Subcutaneous abdominal adipose tissue (tissue), 5 donors: ENCODE data around the gene SAXO1.
"Not testable (repeated sequence)": the region's sequence is repeated elsewhere in the genome, so short reads cannot be mapped to it uniquely, and the experiment has no call there.

ENCODE experiments used
- H3K27ac ChIP-seq: one replicate; pipeline ENCODE4 v1.7.0; 2013; ENCODE audit warnings: low read depth, mild to moderate bottlenecking, inconsistent platforms, low read length, moderate library complexity
- H3K27me3 ChIP-seq, 5 donors: one replicate each; pipeline ENCODE4 v1.7.0; 2013; ENCODE audit warnings: low read length in 5 of 5, inconsistent platforms in 1 of 5; ENCODE audit not compliant: control insufficient read depth in 5 of 5, insufficient read depth in 4 of 5
- H3K36me3 ChIP-seq, 5 donors: one replicate each; pipeline ENCODE4 v1.7.0; 2013; ENCODE audit warnings: low read length in 5 of 5; ENCODE audit not compliant: control insufficient read depth in 5 of 5, insufficient read depth in 5 of 5
- H3K4me1 ChIP-seq, 5 donors: one replicate each; pipeline ENCODE4 v1.7.0; 2013; ENCODE audit warnings: low read length in 5 of 5, mild to moderate bottlenecking in 3 of 5, moderate library complexity in 1 of 5; ENCODE audit not compliant: control insufficient read depth in 5 of 5, insufficient read depth in 5 of 5
- H3K4me3 ChIP-seq, 5 donors: one replicate each; pipeline ENCODE4 v1.7.0; 2013; ENCODE audit warnings: low read length in 5 of 5, low read depth in 1 of 5
- H3K9ac ChIP-seq, 5 donors: one replicate each; pipeline ENCODE4 v1.7.0; 2013; ENCODE audit warnings: low read length in 5 of 5, mild to moderate bottlenecking in 4 of 5, moderate library complexity in 3 of 5
- H3K9me3 ChIP-seq, 5 donors: one replicate each; pipeline ENCODE4 v1.7.0; 2013; ENCODE audit warnings: low read length in 5 of 5; ENCODE audit not compliant: control insufficient read depth in 5 of 5
- donor health status: healthy.
- donor health status: healthy.
- donor health status: healthy.
- donor health status: healthy.
- donor health status: healthy.

The SAXO1 gene

GRCh38 chr9:19032406-19032805 lies 603 bp downstream of the SAXO1 start:
- Histone ChIP-seq H3K9ac (no peak overlapping the region), H3K4me3 (no peak overlapping the region), H3K36me3 (no peaks in the 10 kb centered on the region), H3K27ac (no peak overlapping the region), H3K27me3 (no peaks in the 10 kb centered on the region), H3K4me1 (peaks cover 0 to 7% (median 0%) of the 10 kb centered on the region in 5 donors), H3K9me3 (no peaks in the 10 kb centered on the region)

GRCh38 chr9:19030899-19031298 lies 2.1 kb downstream of the SAXO1 start:
- H3K27me3 ChIP-seq: no peaks in the 10 kb centered on the region
- H3K9me3 ChIP-seq: no peaks in the 10 kb centered on the region
- H3K4me3 ChIP-seq: no peak overlapping the region
- no peak overlapping the region for H3K9ac ChIP-seq
- peaks cover 0 to 7% (median 0%) of the 10 kb centered on the region in 5 donors for H3K4me1 ChIP-seq
- H3K36me3 ChIP-seq: no peaks in the 10 kb centered on the region
- H3K27ac ChIP-seq: no peak overlapping the region

- H3K9me3 ChIP-seq: no peaks in the 10 kb centered on the region
- no peak overlapping the region for H3K9ac ChIP-seq
- H3K4me3 ChIP-seq: no peak overlapping the region
- peaks cover 0 to 7% (median 0%) of the 10 kb centered on the region in 5 donors for H3K4me1 ChIP-seq
- no peaks in the 10 kb centered on the region for H3K27me3 ChIP-seq
- no peaks in the 10 kb centered on the region for H3K36me3 ChIP-seq
- H3K27ac ChIP-seq: no peak overlapping the region
Measured at GRCh38 chr9:19028835-19029451, 4.1 kb downstream of the SAXO1 start.

GRCh38 chr9:19027825-19028224 lies 5.2 kb downstream of the SAXO1 start:
- Histone ChIP-seq H3K27me3 (no peaks in the 10 kb centered on the region), H3K9ac (no peak overlapping the region), H3K36me3 (no peaks in the 10 kb centered on the region), H3K9me3 (no peaks in the 10 kb centered on the region), H3K27ac (no peak overlapping the region), H3K4me1 (peaks cover 0 to 7% (median 0%) of the 10 kb centered on the region in 5 donors), H3K4me3 (no peak overlapping the region)

- Histone ChIP-seq H3K27me3 (no peaks in the 10 kb centered on the region), H3K9me3 (no peaks in the 10 kb centered on the region), H3K4me1 (peaks cover 0 to 7% (median 0%) of the 10 kb centered on the region in 5 donors), H3K27ac (no peak overlapping the region), H3K36me3 (no peaks in the 10 kb centered on the region), H3K9ac (no peak overlapping the region), H3K4me3 (no peak overlapping the region)
Measured at GRCh38 chr9:19026375-19026774, 6.6 kb downstream of the SAXO1 start.

GRCh38 chr9:19023078-19023477 lies 9.9 kb downstream of the SAXO1 start:
- Histone ChIP-seq H3K27me3 (no peaks in the 10 kb centered on the region), H3K9me3 (no peaks in the 10 kb centered on the region), H3K4me1 (no peaks in the 10 kb centered on the region), H3K9ac (no peak overlapping the region), H3K27ac (no peak overlapping the region), H3K36me3 (no peaks in the 10 kb centered on the region), H3K4me3 (no peak overlapping the region)

GRCh38 chr9:19022206-19022605 lies 10.8 kb downstream of the SAXO1 start:
- Histone ChIP-seq H3K27ac (no peak overlapping the region), H3K36me3 (no peaks in the 10 kb centered on the region), H3K9me3 (no peaks in the 10 kb centered on the region), H3K4me3 (no peak overlapping the region), H3K4me1 (no peaks in the 10 kb centered on the region), H3K27me3 (no peaks in the 10 kb centered on the region), H3K9ac (no peak overlapping the region)

GRCh38 chr9:19021649-19022048 lies 11.4 kb downstream of the SAXO1 start:
- not testable (repeated sequence) for H3K9ac ChIP-seq, H3K27me3 ChIP-seq, H3K4me1 ChIP-seq, H3K27ac ChIP-seq, H3K36me3 ChIP-seq, H3K9me3 ChIP-seq, H3K4me3 ChIP-seq

GRCh38 chr9:19020886-19021455 lies 12.0 kb downstream of the SAXO1 start:
- Histone ChIP-seq H3K9ac (no peak overlapping the region), H3K36me3 (no peaks in the 10 kb centered on the region), H3K27ac (no peak overlapping the region), H3K9me3 (no peaks in the 10 kb centered on the region), H3K4me3 (no peak overlapping the region), H3K4me1 (no peaks in the 10 kb centered on the region), H3K27me3 (no peaks in the 10 kb centered on the region)

- Histone ChIP-seq H3K9me3 (no peaks in the 10 kb centered on the region), H3K27ac (no peak overlapping the region), H3K9ac (no peak overlapping the region), H3K4me1 (peaks cover 0 to under 1% (median 0%) of the 10 kb centered on the region in 5 donors), H3K36me3 (no peaks in the 10 kb centered on the region), H3K27me3 (no peaks in the 10 kb centered on the region), H3K4me3 (no peak overlapping the region)
Measured at GRCh38 chr9:19018201-19018600, 14.8 kb downstream of the SAXO1 start.
